ENCODE data around the gene ECHS1. TPM values are rescaled to one million over a fixed set of nuclear protein-coding genes. Genes with fewer than 3 reads are reported as not detected.
"Not testable (repeated sequence)": the region's sequence is repeated elsewhere in the genome, so short reads cannot be mapped to it uniquely, and the experiment has no call there.

Gene ECHS1
- total RNA-seq, 2 experiments from 2014 or later: 46.2 to 48.3 TPM

DNA sequence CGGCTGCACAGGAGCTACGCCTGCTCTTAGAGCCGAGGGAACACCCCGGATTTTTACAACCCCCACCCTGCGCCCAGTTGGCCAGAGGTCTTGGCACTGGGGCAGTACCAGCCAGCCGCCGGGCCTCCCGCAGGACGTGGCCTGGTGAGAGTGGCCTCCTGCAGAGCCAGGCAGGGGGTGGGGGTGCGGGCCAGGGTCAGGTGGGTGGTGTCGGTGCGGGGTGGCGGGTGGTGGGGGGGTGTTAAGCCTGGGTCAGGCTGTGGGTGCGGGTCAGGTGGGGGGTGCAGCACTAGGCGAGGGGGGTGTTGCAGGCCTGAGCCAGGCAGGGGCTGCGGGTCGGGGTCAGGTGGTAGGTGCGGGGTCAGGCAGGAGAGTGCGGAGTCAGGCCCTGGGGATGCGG, 647 bp downstream of the ECHS1 start:
- POLR2A ChIA-PET: no interaction called here
- H4K20me1 ChIP-seq (ENCODE audit: insufficient read depth, low read length): no peaks in the 10 kb centered on the region
- H3K4me1 ChIP-seq (ENCODE audit: insufficient read depth, low read length, poor library complexity, severe bottlenecking): peaks cover 21% of the 10 kb centered on the region
- H3K4me2 ChIP-seq (ENCODE audit: low read length): peak overlapping the region; percentile 34
- no peaks in the 10 kb centered on the region for H3K9me3 ChIP-seq (ENCODE audit: low read length)
- no TSS peak for BruUV-seq (replicated peaks)
- no peaks in the 10 kb centered on the region for H3K9me2 ChIP-seq (ENCODE audit: insufficient read depth, low read length)
- peaks cover 7% of the 10 kb centered on the region; the same call in 1 of the 2 replicates for H3K36me3 ChIP-seq (ENCODE audit: insufficient read depth, low read length)
- intact Hi-C loops (cut with micrococcal nuclease; ENCODE audit: unreplicated experiment): no loop called here
- H2AFZ ChIP-seq (ENCODE audit: low read length): no peak overlapping the region
- peak overlapping the region; percentile 85 for H3K4me3 ChIP-seq (ENCODE audit: low read depth, low read length, poor library complexity, severe bottlenecking)
- no peak overlapping the region for H3K27ac ChIP-seq (ENCODE audit: low read depth, low read length, poor library complexity, severe bottlenecking)
- TF ChIP-seq, protein P1, sequence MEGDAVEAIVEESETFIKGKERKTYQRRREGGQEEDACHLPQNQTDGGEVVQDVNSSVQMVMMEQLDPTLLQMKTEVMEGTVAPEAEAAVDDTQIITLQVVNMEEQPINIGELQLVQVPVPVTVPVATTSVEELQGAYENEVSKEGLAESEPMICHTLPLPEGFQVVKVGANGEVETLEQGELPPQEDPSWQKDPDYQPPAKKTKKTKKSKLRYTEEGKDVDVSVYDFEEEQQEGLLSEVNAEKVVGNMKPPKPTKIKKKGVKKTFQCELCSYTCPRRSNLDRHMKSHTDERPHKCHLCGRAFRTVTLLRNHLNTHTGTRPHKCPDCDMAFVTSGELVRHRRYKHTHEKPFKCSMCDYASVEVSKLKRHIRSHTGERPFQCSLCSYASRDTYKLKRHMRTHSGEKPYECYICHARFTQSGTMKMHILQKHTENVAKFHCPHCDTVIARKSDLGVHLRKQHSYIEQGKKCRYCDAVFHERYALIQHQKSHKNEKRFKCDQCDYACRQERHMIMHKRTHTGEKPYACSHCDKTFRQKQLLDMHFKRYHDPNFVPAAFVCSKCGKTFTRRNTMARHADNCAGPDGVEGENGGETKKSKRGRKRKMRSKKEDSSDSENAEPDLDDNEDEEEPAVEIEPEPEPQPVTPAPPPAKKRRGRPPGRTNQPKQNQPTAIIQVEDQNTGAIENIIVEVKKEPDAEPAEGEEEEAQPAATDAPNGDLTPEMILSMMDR (conservative IDR thresholded peaks at IDR 0.05; ENCODE audit: low read length): no peak
- no peak for TF ChIP-seq EZH2phosphoT487 (IDR thresholded peaks at IDR 0.05; ENCODE audit: borderline replicate concordance, low read depth, low read length)
- DNase-seq (ENCODE audit: low spot score): no peak
- CTCF ChIA-PET (ENCODE audit: unreplicated experiment): no interaction called here
- H3K79me2 ChIP-seq (ENCODE audit: insufficient read depth, low read depth, low read length): no peaks in the 10 kb centered on the region

DNA sequence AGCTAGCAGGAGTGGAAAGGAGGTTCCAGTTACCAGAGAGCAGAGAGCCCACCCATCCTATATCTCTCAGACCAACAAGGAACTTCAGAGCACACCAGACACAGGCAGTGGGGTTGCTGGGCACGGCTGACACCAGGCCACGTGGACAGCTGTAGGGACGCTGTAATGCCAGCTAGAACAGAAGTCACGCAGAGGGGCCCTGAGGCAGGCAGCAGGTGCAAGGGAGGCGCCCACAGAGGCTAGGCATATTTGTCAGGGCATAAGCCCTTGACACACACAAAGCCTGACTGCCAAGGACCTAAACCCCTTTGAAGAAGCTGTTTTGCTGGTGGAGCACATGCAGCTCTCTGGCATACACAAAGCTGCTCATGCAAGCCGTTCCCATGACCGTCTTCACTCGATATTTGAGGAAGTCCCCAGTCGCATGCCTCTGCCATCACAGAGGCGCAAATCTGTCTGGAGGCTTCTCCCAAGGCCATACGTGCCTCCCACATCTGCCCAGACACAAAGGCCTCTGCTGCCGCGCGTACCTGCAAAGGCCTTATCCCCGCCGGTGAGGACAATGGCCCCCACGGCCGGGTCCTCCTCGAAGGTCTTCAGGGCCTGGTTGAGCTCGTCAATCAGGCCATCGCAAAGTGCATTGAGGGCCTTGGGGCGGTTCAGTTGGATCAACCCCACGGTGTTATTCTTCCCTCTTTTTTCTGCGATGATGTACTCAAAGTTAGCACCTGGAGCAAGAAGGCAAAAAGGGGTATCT, 2.9 kb downstream of the ECHS1 start:
- no peaks in the 10 kb centered on the region for H4K20me1 ChIP-seq (ENCODE audit: insufficient read depth, low read length)
- BruUV-seq (replicated peaks): no TSS peak
- H3K79me2 ChIP-seq (ENCODE audit: insufficient read depth, low read depth, low read length): no peaks in the 10 kb centered on the region
- ChIA-PET POLR2A (interaction anchor here (0.8 to 1.0 kb wide), 2 partner anchors 9 to 18 kb away, joined by 3 read pairs; no protein-coding TSS in a partner anchor), CTCF (ENCODE audit: unreplicated experiment) (interaction anchor here (0.7 kb wide), 1 partner anchor 41 kb away, joined by 3 read pairs; no protein-coding TSS in a partner anchor)
- H3K4me3 ChIP-seq (ENCODE audit: low read depth, low read length, poor library complexity, severe bottlenecking): no peak overlapping the region
- no peak overlapping the region for H2AFZ ChIP-seq (ENCODE audit: low read length)
- intact Hi-C loops (cut with micrococcal nuclease; ENCODE audit: unreplicated experiment): no loop called here
- no peaks in the 10 kb centered on the region for H3K9me2 ChIP-seq (ENCODE audit: insufficient read depth, low read length)
- peaks cover 20% of the 10 kb centered on the region for H3K36me3 ChIP-seq (ENCODE audit: insufficient read depth, low read length)
- no peak for DNase-seq (ENCODE audit: low spot score)
- H3K9me3 ChIP-seq (ENCODE audit: low read length): no peaks in the 10 kb centered on the region
- peaks cover 21% of the 10 kb centered on the region for H3K4me1 ChIP-seq (ENCODE audit: insufficient read depth, low read length, poor library complexity, severe bottlenecking)
- no peak overlapping the region for H3K27ac ChIP-seq (ENCODE audit: low read depth, low read length, poor library complexity, severe bottlenecking)
- TF ChIP-seq, protein P1 (conservative IDR thresholded peaks at IDR 0.05; ENCODE audit: low read length): no peak
- TF ChIP-seq EZH2phosphoT487 (IDR thresholded peaks at IDR 0.05; ENCODE audit: borderline replicate concordance, low read depth, low read length): no peak
- H3K4me2 ChIP-seq (ENCODE audit: low read length): no peak overlapping the region

DNA sequence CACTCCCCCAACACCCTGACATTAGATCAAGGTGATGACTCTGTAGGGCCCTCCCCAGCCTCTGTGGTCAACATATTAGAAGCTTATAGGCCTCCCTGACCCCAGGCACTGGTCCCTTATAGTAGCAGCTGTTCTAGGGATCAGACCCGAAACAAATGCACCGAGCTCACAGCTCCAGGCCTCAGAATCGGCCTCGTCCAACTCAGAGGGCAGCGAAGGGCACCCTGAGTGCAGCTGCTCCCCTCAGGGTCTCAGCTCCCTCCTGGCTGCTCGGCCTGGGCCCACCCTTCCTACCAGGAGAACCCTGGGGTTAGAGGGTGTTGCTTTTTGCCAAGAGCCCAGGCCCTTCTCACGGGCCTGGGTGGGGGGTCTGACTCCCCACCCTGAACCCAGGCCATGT, 5.0 kb downstream of the ECHS1 start:
- intact Hi-C loops (cut with micrococcal nuclease; ENCODE audit: unreplicated experiment): no loop called here
- no peak for DNase-seq (ENCODE audit: low spot score)
- H3K79me2 ChIP-seq (ENCODE audit: insufficient read depth, low read depth, low read length): no peaks in the 10 kb centered on the region
- TF ChIP-seq, protein P1 (conservative IDR thresholded peaks at IDR 0.05; ENCODE audit: low read length): no peak
- no peak for TF ChIP-seq EZH2phosphoT487 (IDR thresholded peaks at IDR 0.05; ENCODE audit: borderline replicate concordance, low read depth, low read length)
- no peaks in the 10 kb centered on the region for H3K9me3 ChIP-seq (ENCODE audit: low read length)
- peaks cover 10% of the 10 kb centered on the region for H3K4me1 ChIP-seq (ENCODE audit: insufficient read depth, low read length, poor library complexity, severe bottlenecking)
- peaks cover 25% of the 10 kb centered on the region for H3K36me3 ChIP-seq (ENCODE audit: insufficient read depth, low read length)
- H3K4me2 ChIP-seq (ENCODE audit: low read length): no peak overlapping the region
- H3K4me3 ChIP-seq (ENCODE audit: low read depth, low read length, poor library complexity, severe bottlenecking): no peak overlapping the region
- no peak overlapping the region for H2AFZ ChIP-seq (ENCODE audit: low read length)
- BruUV-seq (replicated peaks): no TSS peak
- POLR2A ChIA-PET: no interaction called here
- CTCF ChIA-PET (ENCODE audit: unreplicated experiment): no interaction called here
- H3K9me2 ChIP-seq (ENCODE audit: insufficient read depth, low read length): no peaks in the 10 kb centered on the region
- H4K20me1 ChIP-seq (ENCODE audit: insufficient read depth, low read length): no peaks in the 10 kb centered on the region
- no peak overlapping the region for H3K27ac ChIP-seq (ENCODE audit: low read depth, low read length, poor library complexity, severe bottlenecking)

DNA sequence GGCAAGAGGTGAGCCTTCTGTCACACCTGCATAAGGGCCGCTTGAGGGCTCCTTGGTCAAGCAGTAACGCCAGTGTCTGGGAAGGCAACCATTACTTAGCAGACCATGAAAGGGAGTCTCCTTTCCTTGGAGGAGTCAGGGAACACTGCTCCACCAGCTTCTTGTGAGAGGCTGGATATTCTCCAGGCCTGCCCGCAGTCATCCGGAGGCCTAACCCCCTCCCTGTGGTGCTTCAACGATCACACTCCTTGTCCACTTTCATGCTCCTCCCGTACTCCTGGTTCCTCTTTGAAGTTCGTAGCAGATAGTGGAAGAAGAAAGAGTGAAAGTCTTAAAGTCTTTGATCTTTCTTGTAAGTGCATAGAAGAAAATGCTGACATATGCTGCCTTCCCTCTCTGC, 5.7 kb downstream of the ECHS1 start:
- H3K4me3 ChIP-seq (ENCODE audit: low read depth, low read length, poor library complexity, severe bottlenecking); intact Hi-C loops (cut with micrococcal nuclease; ENCODE audit: unreplicated experiment); H2AFZ ChIP-seq (ENCODE audit: low read length); H3K4me1 ChIP-seq (ENCODE audit: insufficient read depth, low read length, poor library complexity, severe bottlenecking); H3K9me2 ChIP-seq (ENCODE audit: insufficient read depth, low read length); DNase-seq (ENCODE audit: low spot score); H3K4me2 ChIP-seq (ENCODE audit: low read length); H4K20me1 ChIP-seq (ENCODE audit: insufficient read depth, low read length); POLR2A ChIA-PET; H3K9me3 ChIP-seq (ENCODE audit: low read length); H3K27ac ChIP-seq (ENCODE audit: low read depth, low read length, poor library complexity, severe bottlenecking); CTCF ChIA-PET (ENCODE audit: unreplicated experiment); H3K79me2 ChIP-seq (ENCODE audit: insufficient read depth, low read depth, low read length); BruUV-seq (replicated peaks): not testable (repeated sequence)
- peaks cover 25% of the 10 kb centered on the region for H3K36me3 ChIP-seq (ENCODE audit: insufficient read depth, low read length)
